Nephron (organoid): ENCODE measurements around the gene GJB3.
"Not testable (repeated sequence)": the region's sequence is repeated elsewhere in the genome, so short reads cannot be mapped to it uniquely, and the experiment has no call there.

ENCODE experiments used
- H3K27ac Mint-ChIP-seq, 3 experiments: 2 replicates each; pipeline ENCODE4 v1.8.0; 2020; ENCODE audit warnings: mixed read lengths in 3 of 3, mild to moderate bottlenecking in 2 of 3, moderate library complexity in 1 of 3
- H3K27me3 Mint-ChIP-seq: 2 replicates; pipeline ENCODE4 v1.8.0; 2021; ENCODE audit warnings: low read depth, mild to moderate bottlenecking, moderate library complexity, mixed read lengths
- H3K36me3 Mint-ChIP-seq: 2 replicates; pipeline ENCODE4 v1.8.0; 2020; ENCODE audit warnings: low read depth, mixed read lengths
- H3K4me1 Mint-ChIP-seq: 2 replicates; pipeline ENCODE4 v1.8.0; 2020; ENCODE audit warnings: mixed read lengths
- H3K4me3 Mint-ChIP-seq, 3 experiments: 2 replicates each; pipeline ENCODE4 v1.8.0; 2020; ENCODE audit warnings: mild to moderate bottlenecking in 3 of 3, mixed read lengths in 3 of 3, moderate library complexity in 2 of 3
- H3K9me3 Mint-ChIP-seq: 2 replicates; pipeline ENCODE4 v1.8.0; 2020; ENCODE audit warnings: mixed read lengths
- TF ChIP-seq, protein P1 (sequence below), 3 experiments: fragments of 200-600 bp; sonication (generic); IDR thresholded peaks; one replicate each; pipeline ENCODE4 v1.5.0; 2021; ENCODE audit warnings: antibody characterized with exemption in 3 of 3; ENCODE audit not compliant: unreplicated experiment in 3 of 3

The GJB3 gene

DNA sequence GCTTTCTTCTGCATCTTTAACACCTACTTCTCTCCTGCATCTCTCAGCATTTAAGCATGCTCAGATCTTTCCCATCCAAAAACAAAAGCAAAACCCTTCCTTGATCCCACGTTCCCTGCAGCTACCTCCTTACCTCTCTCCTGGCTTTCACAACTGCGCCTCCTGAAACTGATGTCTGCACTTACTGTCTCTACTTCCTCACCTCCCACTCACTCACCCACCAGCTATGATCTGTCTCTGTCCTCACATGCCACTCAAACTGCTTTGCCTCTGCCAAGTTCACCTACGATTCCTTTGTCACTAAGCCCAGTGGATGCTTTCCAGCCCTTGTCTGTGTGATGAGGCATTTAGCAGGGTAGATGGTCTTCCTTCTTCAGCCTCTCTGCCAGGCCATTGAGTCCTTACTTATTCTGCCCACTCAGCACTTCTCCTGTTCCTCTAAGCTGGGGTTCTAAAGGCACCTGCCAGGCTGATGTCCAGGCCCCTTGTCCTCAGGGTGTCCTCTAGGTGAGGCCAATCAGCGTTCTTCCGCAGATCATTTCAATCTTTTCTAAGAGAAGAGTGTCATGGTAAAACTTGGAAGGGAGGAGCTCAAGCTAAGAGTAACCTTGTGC lies 10.0 kb upstream of the GJB3 start:
- TF ChIP-seq, protein P1, sequence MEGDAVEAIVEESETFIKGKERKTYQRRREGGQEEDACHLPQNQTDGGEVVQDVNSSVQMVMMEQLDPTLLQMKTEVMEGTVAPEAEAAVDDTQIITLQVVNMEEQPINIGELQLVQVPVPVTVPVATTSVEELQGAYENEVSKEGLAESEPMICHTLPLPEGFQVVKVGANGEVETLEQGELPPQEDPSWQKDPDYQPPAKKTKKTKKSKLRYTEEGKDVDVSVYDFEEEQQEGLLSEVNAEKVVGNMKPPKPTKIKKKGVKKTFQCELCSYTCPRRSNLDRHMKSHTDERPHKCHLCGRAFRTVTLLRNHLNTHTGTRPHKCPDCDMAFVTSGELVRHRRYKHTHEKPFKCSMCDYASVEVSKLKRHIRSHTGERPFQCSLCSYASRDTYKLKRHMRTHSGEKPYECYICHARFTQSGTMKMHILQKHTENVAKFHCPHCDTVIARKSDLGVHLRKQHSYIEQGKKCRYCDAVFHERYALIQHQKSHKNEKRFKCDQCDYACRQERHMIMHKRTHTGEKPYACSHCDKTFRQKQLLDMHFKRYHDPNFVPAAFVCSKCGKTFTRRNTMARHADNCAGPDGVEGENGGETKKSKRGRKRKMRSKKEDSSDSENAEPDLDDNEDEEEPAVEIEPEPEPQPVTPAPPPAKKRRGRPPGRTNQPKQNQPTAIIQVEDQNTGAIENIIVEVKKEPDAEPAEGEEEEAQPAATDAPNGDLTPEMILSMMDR (IDR thresholded peaks at IDR 0.05; ENCODE audit: unreplicated experiment in 3 of 3): no peak

DNA sequence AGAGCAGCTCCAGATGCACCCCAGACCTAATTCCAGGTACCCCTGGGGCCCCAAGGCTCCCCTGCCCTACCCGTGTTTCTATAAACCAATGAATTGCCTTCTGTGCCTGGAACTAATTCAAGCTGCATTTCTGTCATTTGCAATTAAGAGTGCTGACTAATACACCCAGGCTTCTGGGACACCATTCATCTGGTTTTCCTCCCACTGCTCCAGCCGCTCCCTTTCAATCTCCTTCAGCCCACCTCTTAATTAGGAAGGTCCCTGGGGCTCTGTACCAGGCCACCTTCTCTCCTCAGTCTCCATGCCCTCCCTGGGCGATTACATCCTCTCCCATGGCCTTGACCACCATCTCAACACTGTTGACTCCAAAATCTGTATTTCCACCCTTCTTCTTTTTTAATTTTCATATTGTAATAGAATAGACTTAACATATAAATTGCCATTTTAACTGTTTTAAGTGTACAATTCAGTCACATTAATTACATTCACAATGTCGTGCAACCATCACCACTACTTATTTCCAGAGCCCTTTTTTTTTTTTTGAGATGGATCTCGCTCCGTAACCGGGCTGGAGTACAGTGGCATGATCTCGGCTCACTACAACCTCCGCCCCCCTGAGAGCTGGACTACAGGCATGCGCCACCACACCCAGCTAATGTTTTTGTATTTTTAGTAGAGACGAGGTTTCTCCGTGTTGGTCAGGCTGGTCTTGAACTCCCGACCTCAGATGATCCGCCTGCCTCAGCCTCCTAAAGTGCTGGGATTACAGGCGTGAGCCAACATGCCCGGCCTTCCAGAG lies 9.2 kb upstream of the GJB3 start:
- TF ChIP-seq, protein P1 (IDR thresholded peaks at IDR 0.05; ENCODE audit: unreplicated experiment in 3 of 3): no peak
- Mint-ChIP-seq H3K36me3 (no peaks in the 10 kb centered on the region), H3K9me3 (no peaks in the 10 kb centered on the region), H3K27ac (no peak overlapping the region), H3K4me1 (no peaks in the 10 kb centered on the region), H3K4me3 (no peak overlapping the region), H3K27me3 (peaks cover 5% of the 10 kb centered on the region)

More for the DNA sequence above, 10.0 kb upstream of the GJB3 start:
- H3K4me3 Mint-ChIP-seq: no peak overlapping the region
- H3K4me1 Mint-ChIP-seq: no peaks in the 10 kb centered on the region
- H3K27me3 Mint-ChIP-seq: peaks cover 5% of the 10 kb centered on the region
- no peaks in the 10 kb centered on the region for H3K36me3 Mint-ChIP-seq
- H3K27ac Mint-ChIP-seq: no peak overlapping the region
- H3K9me3 Mint-ChIP-seq: no peaks in the 10 kb centered on the region

DNA sequence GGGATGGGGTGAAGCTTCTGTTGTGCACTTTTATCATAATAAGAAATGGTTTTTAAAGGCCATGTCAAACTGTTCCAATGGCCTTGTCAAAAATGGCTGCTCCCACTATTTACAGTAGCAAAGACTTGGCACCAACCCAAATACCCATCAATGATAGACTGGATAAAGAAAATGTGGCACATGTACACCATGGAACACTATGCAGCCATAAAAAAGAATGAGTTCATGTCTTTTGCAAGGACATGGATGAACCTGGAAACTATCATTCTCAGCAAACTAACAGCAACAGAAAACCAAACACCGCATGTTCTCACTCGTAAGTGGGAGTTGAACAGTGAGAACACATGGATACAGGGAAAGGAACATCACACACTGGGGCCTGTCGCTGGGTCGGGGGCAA lies 7.9 kb upstream of the GJB3 start:
- not testable (repeated sequence) for H3K36me3 Mint-ChIP-seq, H3K9me3 Mint-ChIP-seq, H3K4me1 Mint-ChIP-seq, H3K27ac Mint-ChIP-seq, H3K4me3 Mint-ChIP-seq
- H3K27me3 Mint-ChIP-seq: peaks cover 14% of the 10 kb centered on the region

DNA sequence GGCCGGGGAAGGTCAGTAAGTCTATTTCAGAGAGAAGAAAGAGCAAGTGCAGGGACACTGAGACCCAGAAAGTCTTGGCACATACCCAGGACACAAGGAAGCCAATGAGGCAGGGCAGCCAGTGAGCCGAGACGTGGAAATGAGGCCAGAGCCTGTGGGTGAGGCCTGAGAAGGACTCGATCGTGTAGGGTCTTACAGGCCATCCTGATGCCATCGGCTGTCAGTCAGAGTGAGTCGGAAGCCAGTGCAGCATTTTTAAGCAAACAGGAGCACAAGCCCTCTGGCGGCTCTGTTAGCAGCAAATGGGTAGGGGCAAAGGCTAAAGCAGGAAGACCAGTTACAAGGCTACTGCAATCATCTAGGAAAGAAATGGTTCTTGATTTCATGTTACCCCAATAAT lies 6.1 kb upstream of the GJB3 start:
- H3K4me1 Mint-ChIP-seq: no peaks in the 10 kb centered on the region
- no peaks in the 10 kb centered on the region for H3K36me3 Mint-ChIP-seq
- no peaks in the 10 kb centered on the region for H3K9me3 Mint-ChIP-seq
- no peak overlapping the region for H3K4me3 Mint-ChIP-seq
- H3K27me3 Mint-ChIP-seq: peaks cover 33% of the 10 kb centered on the region
- TF ChIP-seq, protein P1 (IDR thresholded peaks at IDR 0.05; ENCODE audit: unreplicated experiment in 3 of 3): no peak
- H3K27ac Mint-ChIP-seq: no peak overlapping the region

DNA sequence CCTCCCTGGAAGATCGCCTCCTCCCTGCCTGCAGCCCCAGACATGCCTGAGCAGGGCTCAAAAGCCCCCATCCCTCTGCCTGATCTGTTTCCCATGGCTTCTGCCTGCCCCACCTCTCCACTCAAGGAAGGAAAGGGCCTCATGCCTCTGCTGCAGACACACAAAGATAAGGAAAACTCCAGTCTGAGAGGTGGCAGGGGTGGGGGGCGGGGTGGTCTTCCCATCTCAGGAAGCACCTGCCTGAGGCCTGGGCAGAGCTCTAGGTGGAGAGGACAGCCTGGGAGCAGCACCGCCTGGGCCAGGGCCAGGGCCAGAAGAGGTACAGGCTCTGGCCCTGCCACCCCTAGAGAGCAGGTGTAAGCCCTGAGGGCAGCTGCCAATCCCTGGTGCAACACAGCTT lies 4.1 kb upstream of the GJB3 start:
- Mint-ChIP-seq H3K27me3 (peaks cover 52% of the 10 kb centered on the region), H3K36me3 (no peaks in the 10 kb centered on the region), H3K27ac (no peak overlapping the region), H3K9me3 (no peaks in the 10 kb centered on the region), H3K4me3 (no peak overlapping the region), H3K4me1 (no peaks in the 10 kb centered on the region)
- TF ChIP-seq, protein P1 (IDR thresholded peaks at IDR 0.05; ENCODE audit: unreplicated experiment in 3 of 3): no peak

DNA sequence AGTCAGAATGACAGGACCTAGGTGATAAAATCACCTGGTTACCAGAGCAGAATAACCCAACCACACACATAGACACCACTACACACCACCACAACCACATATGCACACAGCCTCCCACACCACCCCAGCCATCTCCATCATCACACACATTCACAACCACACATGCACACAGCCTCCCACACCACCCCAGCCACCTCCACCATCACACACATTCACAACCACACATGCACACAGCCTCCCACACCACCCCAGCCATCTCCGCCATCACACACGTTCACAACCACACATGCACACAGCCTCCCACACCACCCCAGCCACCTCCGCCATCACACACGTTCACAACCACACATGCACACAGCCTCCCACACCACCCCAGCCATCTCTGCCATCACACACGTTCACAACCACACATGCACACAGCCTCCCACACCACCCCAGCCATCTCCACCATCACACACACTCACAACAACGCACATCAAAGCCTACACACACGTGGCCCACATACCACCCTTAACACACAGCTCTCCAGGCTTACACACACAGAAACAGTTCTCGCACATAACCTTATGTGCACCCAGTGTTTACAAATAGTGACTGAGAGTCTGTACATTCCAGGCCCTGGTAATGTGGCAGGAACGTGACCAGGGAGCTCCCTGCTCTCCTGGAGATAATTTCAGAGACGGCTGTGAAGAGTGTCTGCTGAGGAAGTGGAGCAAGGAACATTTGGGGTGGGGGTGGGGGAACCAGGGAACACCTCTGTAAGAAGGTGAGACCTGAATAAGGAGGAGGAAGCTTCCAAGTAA lies 3.3 kb upstream of the GJB3 start:
- H3K4me1 Mint-ChIP-seq: no peaks in the 10 kb centered on the region
- H3K36me3 Mint-ChIP-seq: no peaks in the 10 kb centered on the region
- peaks cover 60% of the 10 kb centered on the region for H3K27me3 Mint-ChIP-seq
- TF ChIP-seq, protein P1 (IDR thresholded peaks at IDR 0.05; ENCODE audit: unreplicated experiment in 3 of 3): no peak
- no peaks in the 10 kb centered on the region for H3K9me3 Mint-ChIP-seq
- no peak overlapping the region for H3K27ac Mint-ChIP-seq
- H3K4me3 Mint-ChIP-seq: no peak overlapping the region
